ENCODE data around the gene HECTD2. TPM values are rescaled to one million over a fixed set of nuclear protein-coding genes. Genes with fewer than 3 reads are reported as not detected.

Gene HECTD2
- total RNA-seq, 1 experiment from 2014 or later = 20.9 TPM

DNA sequence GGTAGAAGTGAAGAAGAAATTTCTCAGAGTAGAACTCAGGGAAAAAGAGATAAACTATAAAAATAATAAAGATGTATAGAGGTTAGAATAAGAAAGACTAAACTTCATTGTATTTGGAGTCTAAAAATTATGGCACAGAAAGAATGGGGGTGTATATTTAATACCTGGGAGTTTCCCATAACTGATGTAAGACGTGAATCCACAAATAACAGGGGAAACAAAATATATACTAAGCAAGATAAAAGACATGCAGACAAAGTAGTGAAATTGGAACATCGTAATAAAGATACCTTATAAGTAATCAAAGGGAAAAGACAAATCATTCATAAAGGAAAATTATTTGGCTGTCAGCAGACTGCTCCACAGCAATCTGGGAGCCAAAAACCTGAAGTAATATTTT lies 62.8 kb downstream of the HECTD2 start:
- H3K27me3 ChIP-seq (replicated peaks; ENCODE audit: insufficient read depth, low read depth, low read length, poor library complexity) = no peaks in the 10 kb centered on the region
- ChIA-PET POLR2A (ENCODE audit: low non-redundant PET) (no interaction called here), CTCF (no interaction called here)
- H3K4me3 ChIP-seq (ENCODE audit: low read depth, low read length, poor library complexity, severe bottlenecking) = no peak overlapping the region
- H3K4me1 ChIP-seq (ENCODE audit: insufficient read depth, low read length, poor library complexity, severe bottlenecking) = no peaks in the 10 kb centered on the region
- H3K36me3 ChIP-seq (ENCODE audit: insufficient read depth, low read length, poor library complexity, severe bottlenecking) = no peaks in the 10 kb centered on the region
- no peak overlapping the region for H3K27ac ChIP-seq (ENCODE audit: low read depth, low read length, poor library complexity, severe bottlenecking)
- no TSS peak for BruUV-seq (replicated peaks)
- intact Hi-C loops (cut with micrococcal nuclease; ENCODE audit: unreplicated experiment) = loop anchor here (10.0 kb wide), 1 partner anchor 178 kb away; no protein-coding TSS in a partner anchor
- H3K9me3 ChIP-seq (ENCODE audit: low read depth, low read length, poor library complexity, severe bottlenecking) = peaks cover 3% of the 10 kb centered on the region
- DNase-seq (ENCODE audit: low spot score) = no peak
- TF ChIP-seq EZH2 (IDR thresholded peaks at IDR 0.05; ENCODE audit: borderline replicate concordance, low read depth, low read length, poor library complexity, severe bottlenecking) = no peak
- TF ChIP-seq, protein P1, sequence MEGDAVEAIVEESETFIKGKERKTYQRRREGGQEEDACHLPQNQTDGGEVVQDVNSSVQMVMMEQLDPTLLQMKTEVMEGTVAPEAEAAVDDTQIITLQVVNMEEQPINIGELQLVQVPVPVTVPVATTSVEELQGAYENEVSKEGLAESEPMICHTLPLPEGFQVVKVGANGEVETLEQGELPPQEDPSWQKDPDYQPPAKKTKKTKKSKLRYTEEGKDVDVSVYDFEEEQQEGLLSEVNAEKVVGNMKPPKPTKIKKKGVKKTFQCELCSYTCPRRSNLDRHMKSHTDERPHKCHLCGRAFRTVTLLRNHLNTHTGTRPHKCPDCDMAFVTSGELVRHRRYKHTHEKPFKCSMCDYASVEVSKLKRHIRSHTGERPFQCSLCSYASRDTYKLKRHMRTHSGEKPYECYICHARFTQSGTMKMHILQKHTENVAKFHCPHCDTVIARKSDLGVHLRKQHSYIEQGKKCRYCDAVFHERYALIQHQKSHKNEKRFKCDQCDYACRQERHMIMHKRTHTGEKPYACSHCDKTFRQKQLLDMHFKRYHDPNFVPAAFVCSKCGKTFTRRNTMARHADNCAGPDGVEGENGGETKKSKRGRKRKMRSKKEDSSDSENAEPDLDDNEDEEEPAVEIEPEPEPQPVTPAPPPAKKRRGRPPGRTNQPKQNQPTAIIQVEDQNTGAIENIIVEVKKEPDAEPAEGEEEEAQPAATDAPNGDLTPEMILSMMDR (conservative IDR thresholded peaks at IDR 0.05; ENCODE audit: low read depth, low read length) = no peak

DNA sequence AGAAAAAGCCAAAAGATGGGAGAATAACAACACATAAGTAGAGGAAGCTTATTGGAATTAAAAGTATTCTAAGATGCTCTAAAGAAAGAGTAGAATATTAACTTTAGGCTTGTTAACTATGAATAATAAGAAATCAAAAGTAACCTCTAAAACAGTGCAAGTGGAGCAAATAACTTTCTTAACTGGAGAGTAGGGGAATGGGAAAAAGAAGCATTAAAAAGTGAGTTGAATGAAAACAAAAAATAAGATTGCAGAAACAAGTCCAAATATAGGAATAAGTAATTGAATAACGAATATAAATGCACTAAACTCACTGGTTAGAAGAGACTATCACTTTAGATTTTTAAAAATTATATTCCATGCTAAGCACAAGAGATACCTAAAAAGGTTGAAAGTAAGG lies 63.9 kb downstream of the HECTD2 start:
- intact Hi-C loops (cut with micrococcal nuclease; ENCODE audit: unreplicated experiment) = loop anchor here (10.0 kb wide), 1 partner anchor 179 kb away; no protein-coding TSS in a partner anchor
- TF ChIP-seq EZH2 (IDR thresholded peaks at IDR 0.05; ENCODE audit: borderline replicate concordance, low read depth, low read length, poor library complexity, severe bottlenecking) = no peak
- TF ChIP-seq, protein P1 (conservative IDR thresholded peaks at IDR 0.05; ENCODE audit: low read depth, low read length) = no peak
- no peak overlapping the region for H3K27ac ChIP-seq (ENCODE audit: low read depth, low read length, poor library complexity, severe bottlenecking)
- BruUV-seq (replicated peaks) = no TSS peak
- no peaks in the 10 kb centered on the region for H3K27me3 ChIP-seq (replicated peaks; ENCODE audit: insufficient read depth, low read depth, low read length, poor library complexity)
- ChIA-PET CTCF (no interaction called here), POLR2A (ENCODE audit: low non-redundant PET) (no interaction called here)
- H3K4me1 ChIP-seq (ENCODE audit: insufficient read depth, low read length, poor library complexity, severe bottlenecking) = no peaks in the 10 kb centered on the region
- H3K36me3 ChIP-seq (ENCODE audit: insufficient read depth, low read length, poor library complexity, severe bottlenecking) = no peaks in the 10 kb centered on the region
- peaks cover 3% of the 10 kb centered on the region for H3K9me3 ChIP-seq (ENCODE audit: low read depth, low read length, poor library complexity, severe bottlenecking)
- no peak for DNase-seq (ENCODE audit: low spot score)
- no peak overlapping the region for H3K4me3 ChIP-seq (ENCODE audit: low read depth, low read length, poor library complexity, severe bottlenecking)

DNA sequence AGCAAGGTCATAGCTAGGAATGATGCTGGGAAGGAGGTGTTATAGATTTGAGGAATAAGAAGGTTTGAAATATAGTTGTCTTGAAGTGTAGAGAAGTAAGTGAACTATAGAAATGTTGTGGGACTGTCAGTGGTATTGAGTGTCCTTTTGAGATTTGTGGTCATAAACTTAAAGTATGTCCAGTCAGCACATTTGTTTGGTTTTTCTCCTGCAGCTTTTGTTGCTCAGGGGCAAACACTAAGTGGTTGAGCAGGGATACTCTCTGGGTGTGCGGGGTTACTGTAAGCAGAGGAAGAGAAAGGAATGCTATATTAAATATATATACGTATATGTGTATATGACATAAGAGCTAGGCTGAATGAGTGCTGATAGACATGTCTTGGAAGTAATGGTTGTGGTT lies 67.1 kb downstream of the HECTD2 start:
- Histone ChIP-seq H3K9me3 (ENCODE audit: low read depth, low read length, poor library complexity, severe bottlenecking) (no peaks in the 10 kb centered on the region), H3K4me1 (ENCODE audit: insufficient read depth, low read length, poor library complexity, severe bottlenecking) (no peaks in the 10 kb centered on the region), H3K4me3 (ENCODE audit: low read depth, low read length, poor library complexity, severe bottlenecking) (no peak overlapping the region), H3K27ac (ENCODE audit: low read depth, low read length, poor library complexity, severe bottlenecking) (no peak overlapping the region), H3K36me3 (ENCODE audit: insufficient read depth, low read length, poor library complexity, severe bottlenecking) (no peaks in the 10 kb centered on the region), H3K27me3 (replicated peaks; ENCODE audit: insufficient read depth, low read depth, low read length, poor library complexity) (no peaks in the 10 kb centered on the region)
- DNase-seq (ENCODE audit: low spot score) = no peak
- POLR2A ChIA-PET (ENCODE audit: low non-redundant PET) = no interaction called here
- intact Hi-C loops (cut with micrococcal nuclease; ENCODE audit: unreplicated experiment) = loop anchor here (10.0 kb wide), 1 partner anchor 182 kb away; no protein-coding TSS in a partner anchor
- BruUV-seq (replicated peaks) = no TSS peak
- CTCF ChIA-PET = no interaction called here
- TF ChIP-seq, protein P1 (conservative IDR thresholded peaks at IDR 0.05; ENCODE audit: low read depth, low read length) = no peak
- TF ChIP-seq EZH2 (IDR thresholded peaks at IDR 0.05; ENCODE audit: borderline replicate concordance, low read depth, low read length, poor library complexity, severe bottlenecking) = no peak

All from A673 (cell line).